T-helper 17 cell (primary cell): ENCODE results near the gene S100A7. TPM values are rescaled to one million over a fixed set of nuclear protein-coding genes. Genes with fewer than 3 reads are reported as not detected.

Experiments
- ATAC-seq: fragments of 150-1000 bp; cut with Tn5 transposase; 2 replicates; pipeline ENCODE4 v1.10.0; 2021; ENCODE audit warnings: mild to moderate bottlenecking, moderate library complexity
- DNase-seq, 3 donors: peaks; one replicate each; pipeline versions ENCODE4 v3.0.0 to v3.0.0-alpha.2; 2020 to 2021
- H3K9me3 ChIP-seq: one replicate; pipeline ENCODE4 v1.7.0; 2013; ENCODE audit warnings: low read length, mild to moderate bottlenecking; ENCODE audit not compliant: control insufficient read depth, poor library complexity, severe bottlenecking
- H3K27ac Mint-ChIP-seq: one replicate; pipeline ENCODE4 v1.8.0; 2022; ENCODE audit warnings: mild to moderate bottlenecking, moderate library complexity, mixed read lengths
- H3K27me3 Mint-ChIP-seq: one replicate; pipeline ENCODE4 v1.8.0; 2022; ENCODE audit warnings: mixed read lengths
- H3K36me3 Mint-ChIP-seq: one replicate; pipeline ENCODE4 v1.8.0; 2022; ENCODE audit warnings: low read depth, mixed read lengths
- H3K4me1 Mint-ChIP-seq: one replicate; pipeline ENCODE4 v1.8.0; 2022; ENCODE audit warnings: mild to moderate bottlenecking, mixed read lengths
- H3K4me3 Mint-ChIP-seq: one replicate; pipeline ENCODE4 v1.8.0; 2022; ENCODE audit warnings: mild to moderate bottlenecking, moderate library complexity, mixed read lengths
- total RNA-seq, 4 donors: library from RNA in 2 of 4; stranded (reverse) in 2 of 4; gene quantifications; one replicate each; pipeline ENCODE4 v1.2.3 and lab custom pipeline; 2022 to 2026

Gene S100A7
- total RNA-seq, 2 donors from 2014 or later: not detected

GRCh38 chr1:153490272-153491051, 30.0 kb upstream of the S100A7 start:
- peaks cover 46% of the 10 kb centered on the region for H3K27me3 Mint-ChIP-seq
- H3K36me3 Mint-ChIP-seq: peaks cover 6% of the 10 kb centered on the region
- no peak overlapping the region for H3K27ac Mint-ChIP-seq
- ATAC-seq (no peak), DNase-seq (no peak)
- no peaks in the 10 kb centered on the region for H3K9me3 ChIP-seq
- no peak overlapping the region for H3K4me3 Mint-ChIP-seq
- peaks cover 10% of the 10 kb centered on the region for H3K4me1 Mint-ChIP-seq

- Mint-ChIP-seq H3K27me3 (peaks cover 57% of the 10 kb centered on the region), H3K4me3 (no peak overlapping the region), H3K27ac (no peak overlapping the region), H3K4me1 (peaks cover 5% of the 10 kb centered on the region), H3K36me3 (peaks cover 9% of the 10 kb centered on the region)
- no peaks in the 10 kb centered on the region for H3K9me3 ChIP-seq
- no peak for ATAC-seq
- DNase-seq: no peak
Observed at GRCh38 chr1:153488731-153489130, 28.3 kb upstream of the S100A7 start.

GRCh38 chr1:153487707-153488106, 27.3 kb upstream of the S100A7 start:
- no peak for DNase-seq
- H3K36me3 Mint-ChIP-seq: peaks cover 7% of the 10 kb centered on the region
- no peak overlapping the region for H3K27ac Mint-ChIP-seq
- H3K27me3 Mint-ChIP-seq: peaks cover 54% of the 10 kb centered on the region
- no peaks in the 10 kb centered on the region for H3K4me1 Mint-ChIP-seq
- no peak overlapping the region for H3K4me3 Mint-ChIP-seq
- no peaks in the 10 kb centered on the region for H3K9me3 ChIP-seq
- no peak for ATAC-seq

GRCh38 chr1:153485863-153486262, 25.4 kb upstream of the S100A7 start:
- Mint-ChIP-seq H3K4me3 (no peak overlapping the region), H3K4me1 (no peaks in the 10 kb centered on the region), H3K27ac (no peak overlapping the region), H3K36me3 (peaks cover 7% of the 10 kb centered on the region), H3K27me3 (peaks cover 59% of the 10 kb centered on the region)
- ATAC-seq (no peak), DNase-seq (no peak)
- no peaks in the 10 kb centered on the region for H3K9me3 ChIP-seq

GRCh38 chr1:153483776-153484175, 23.3 kb upstream of the S100A7 start:
- DNase-seq (no peak), ATAC-seq (no peak)
- peaks cover 74% of the 10 kb centered on the region for H3K27me3 Mint-ChIP-seq
- H3K27ac Mint-ChIP-seq: no peak overlapping the region
- H3K4me1 Mint-ChIP-seq: no peaks in the 10 kb centered on the region
- peaks cover 9% of the 10 kb centered on the region for H3K36me3 Mint-ChIP-seq
- no peaks in the 10 kb centered on the region for H3K9me3 ChIP-seq
- H3K4me3 Mint-ChIP-seq: no peak overlapping the region

- Mint-ChIP-seq H3K4me3 (no peak overlapping the region), H3K36me3 (peaks cover 5% of the 10 kb centered on the region), H3K4me1 (no peaks in the 10 kb centered on the region), H3K27ac (no peak overlapping the region), H3K27me3 (peaks cover 69% of the 10 kb centered on the region)
- H3K9me3 ChIP-seq: no peaks in the 10 kb centered on the region
- ATAC-seq: no peak
- DNase-seq: no peak
Observed at GRCh38 chr1:153481124-153481523, 20.7 kb upstream of the S100A7 start.

- H3K27ac Mint-ChIP-seq: peak overlapping the region; percentile 4
- no peaks in the 10 kb centered on the region for H3K9me3 ChIP-seq
- ATAC-seq: no peak
- no peaks in the 10 kb centered on the region for H3K4me1 Mint-ChIP-seq
- no peak for DNase-seq
- H3K4me3 Mint-ChIP-seq: no peak overlapping the region
- H3K27me3 Mint-ChIP-seq: peaks cover 50% of the 10 kb centered on the region
- peaks cover 4% of the 10 kb centered on the region for H3K36me3 Mint-ChIP-seq
Observed at GRCh38 chr1:153478692-153479618, 18.5 kb upstream of the S100A7 start.

- H3K27ac Mint-ChIP-seq: no peak overlapping the region
Observed at GRCh38 chr1:153478047-153478691, 17.7 kb upstream of the S100A7 start.

GRCh38 chr1:153476491-153477093, 16.1 kb upstream of the S100A7 start:
- Mint-ChIP-seq H3K4me1 (no peaks in the 10 kb centered on the region), H3K27me3 (peaks cover 35% of the 10 kb centered on the region), H3K27ac (no peak overlapping the region), H3K4me3 (no peak overlapping the region), H3K36me3 (peaks cover 7% of the 10 kb centered on the region)
- DNase-seq (no peak), ATAC-seq (no peak)
- no peaks in the 10 kb centered on the region for H3K9me3 ChIP-seq

More at GRCh38 chr1:153478047-153478691, 17.7 kb upstream of the S100A7 start:
- peaks cover 7% of the 10 kb centered on the region for H3K36me3 Mint-ChIP-seq
- H3K4me3 Mint-ChIP-seq: no peak overlapping the region
- no peaks in the 10 kb centered on the region for H3K4me1 Mint-ChIP-seq
- no peaks in the 10 kb centered on the region for H3K9me3 ChIP-seq
- no peak for DNase-seq
- ATAC-seq: no peak
- H3K27me3 Mint-ChIP-seq: peaks cover 46% of the 10 kb centered on the region

- peaks cover 5% of the 10 kb centered on the region for H3K36me3 Mint-ChIP-seq
- no peak for ATAC-seq
- peaks cover 2% of the 10 kb centered on the region for H3K9me3 ChIP-seq
- H3K4me1 Mint-ChIP-seq: no peaks in the 10 kb centered on the region
- H3K27ac Mint-ChIP-seq: no peak overlapping the region
- no peak overlapping the region for H3K4me3 Mint-ChIP-seq
- H3K27me3 Mint-ChIP-seq: peaks cover 22% of the 10 kb centered on the region
- DNase-seq: no peak
Observed at GRCh38 chr1:153475282-153475681, 14.8 kb upstream of the S100A7 start.

GRCh38 chr1:153474347-153474746, 13.9 kb upstream of the S100A7 start:
- Mint-ChIP-seq H3K27ac (no peak overlapping the region), H3K36me3 (peaks cover 7% of the 10 kb centered on the region), H3K4me1 (no peaks in the 10 kb centered on the region), H3K4me3 (no peak overlapping the region), H3K27me3 (peaks cover 17% of the 10 kb centered on the region)
- peaks cover 2% of the 10 kb centered on the region for H3K9me3 ChIP-seq
- DNase-seq (no peak), ATAC-seq (no peak)

- DNase-seq: no peak
Observed at GRCh38 chr1:153470707-153471106, 10.3 kb upstream of the S100A7 start.

GRCh38 chr1:153466908-153467307, 6.5 kb upstream of the S100A7 start:
- Mint-ChIP-seq H3K4me3 (no peak overlapping the region), H3K4me1 (no peaks in the 10 kb centered on the region), H3K27me3 (peaks cover 30% of the 10 kb centered on the region), H3K27ac (no peak overlapping the region), H3K36me3 (peaks cover 2% of the 10 kb centered on the region)
- peaks cover 2% of the 10 kb centered on the region for H3K9me3 ChIP-seq
- DNase-seq: no peak
- ATAC-seq: no peak

More at GRCh38 chr1:153470707-153471106, 10.3 kb upstream of the S100A7 start:
- no peak overlapping the region for H3K27ac Mint-ChIP-seq
- ATAC-seq: no peak
- no peaks in the 10 kb centered on the region for H3K4me1 Mint-ChIP-seq
- peaks cover 2% of the 10 kb centered on the region for H3K9me3 ChIP-seq
- H3K36me3 Mint-ChIP-seq: peaks cover 7% of the 10 kb centered on the region
- peaks cover 14% of the 10 kb centered on the region for H3K27me3 Mint-ChIP-seq
- no peak overlapping the region for H3K4me3 Mint-ChIP-seq
